LNCAP (cell line): Measurements from ENCODE around the gene NDUFAF4.

ENCODE experiments used
- CTCF ChIP-seq: fragments of 450-650 bp; IDR thresholded peaks from 2 replicates; pipeline ENCODE4 v1.5.1; 2017; ENCODE audit warnings: mild to moderate bottlenecking

NDUFAF4 gene

GRCh38 chr6:96931198-96931597 is 33.5 kb upstream of the NDUFAF4 start:
- no peak for TF ChIP-seq CTCF

GRCh38 chr6:96929741-96930140 is 32.0 kb upstream of the NDUFAF4 start:
- TF ChIP-seq CTCF = no peak

GRCh38 chr6:96927660-96928059 is 30.0 kb upstream of the NDUFAF4 start:
- TF ChIP-seq CTCF = no peak

GRCh38 chr6:96926425-96926824 is 28.7 kb upstream of the NDUFAF4 start:
- no peak for TF ChIP-seq CTCF

GRCh38 chr6:96925290-96925687 is 27.6 kb upstream of the NDUFAF4 start:
- no peak for TF ChIP-seq CTCF

GRCh38 chr6:96923871-96924493 is 26.3 kb upstream of the NDUFAF4 start:
- no peak for TF ChIP-seq CTCF

GRCh38 chr6:96923400-96923799 is 25.7 kb upstream of the NDUFAF4 start:
- TF ChIP-seq CTCF = no peak

GRCh38 chr6:96917098-96917497 is 19.4 kb upstream of the NDUFAF4 start:
- no peak for TF ChIP-seq CTCF
